Astrocyte (in vitro differentiated cells and primary cell): ENCODE results near the gene CSNK1G3.

Source experiments
- CTCF ChIP-seq: IDR thresholded peaks from 2 replicates; pipeline ENCODE4 v1.5.1; 2011; ENCODE audit warnings: low read depth, mild to moderate bottlenecking, inconsistent platforms, low read length, moderate library complexity; ENCODE audit not compliant: insufficient read depth
- EZH2 ChIP-seq: IDR thresholded peaks from 2 replicates; pipeline ENCODE4 v1.6.1; 2012; ENCODE audit warnings: mild to moderate bottlenecking, low read length, inconsistent platforms; ENCODE audit not compliant: insufficient read depth

GRCh38 chr5:123472150-123472924, 39.6 kb upstream of the CSNK1G3 start:
- TF ChIP-seq CTCF, result no peak
- TF ChIP-seq EZH2, result no peak
